Stimulated activated naive CD8-positive, alpha-beta T cell treated with anti-CD3 and anti-CD28 coated beads, Interleukin-15, Interleukin-2, amounts not matched to agents 100 ng/mL and 50 ng/mL, for 24 hours (primary cell): ENCODE measurements around the gene SH3PXD2A.

Experiments
- H3K27ac Mint-ChIP-seq: one replicate; pipeline ENCODE4 v1.8.0; 2021; ENCODE audit warnings: mild to moderate bottlenecking, mixed read lengths
- H3K27me3 Mint-ChIP-seq: one replicate; pipeline ENCODE4 v1.8.0; 2021; ENCODE audit warnings: mixed read lengths
- H3K36me3 Mint-ChIP-seq: one replicate; pipeline ENCODE4 v1.8.0; 2021; ENCODE audit warnings: low read depth, mixed read lengths
- H3K4me1 Mint-ChIP-seq: one replicate; pipeline ENCODE4 v1.8.0; 2021; ENCODE audit warnings: low read depth, mixed read lengths
- H3K4me3 Mint-ChIP-seq: one replicate; pipeline ENCODE4 v1.8.0; 2021; ENCODE audit warnings: mild to moderate bottlenecking, mixed read lengths
- H3K9me3 Mint-ChIP-seq: one replicate; pipeline ENCODE4 v1.8.0; 2021; ENCODE audit warnings: mixed read lengths

Gene SH3PXD2A

GRCh38 chr10:103626178-103626577, 229.2 kb downstream of the SH3PXD2A start:
- Mint-ChIP-seq H3K9me3 (no peaks in the 10 kb centered on the region), H3K36me3 (no peaks in the 10 kb centered on the region), H3K4me1 (no peaks in the 10 kb centered on the region), H3K27me3 (no peaks in the 10 kb centered on the region), H3K27ac (no peak overlapping the region), H3K4me3 (no peak overlapping the region)

DNA sequence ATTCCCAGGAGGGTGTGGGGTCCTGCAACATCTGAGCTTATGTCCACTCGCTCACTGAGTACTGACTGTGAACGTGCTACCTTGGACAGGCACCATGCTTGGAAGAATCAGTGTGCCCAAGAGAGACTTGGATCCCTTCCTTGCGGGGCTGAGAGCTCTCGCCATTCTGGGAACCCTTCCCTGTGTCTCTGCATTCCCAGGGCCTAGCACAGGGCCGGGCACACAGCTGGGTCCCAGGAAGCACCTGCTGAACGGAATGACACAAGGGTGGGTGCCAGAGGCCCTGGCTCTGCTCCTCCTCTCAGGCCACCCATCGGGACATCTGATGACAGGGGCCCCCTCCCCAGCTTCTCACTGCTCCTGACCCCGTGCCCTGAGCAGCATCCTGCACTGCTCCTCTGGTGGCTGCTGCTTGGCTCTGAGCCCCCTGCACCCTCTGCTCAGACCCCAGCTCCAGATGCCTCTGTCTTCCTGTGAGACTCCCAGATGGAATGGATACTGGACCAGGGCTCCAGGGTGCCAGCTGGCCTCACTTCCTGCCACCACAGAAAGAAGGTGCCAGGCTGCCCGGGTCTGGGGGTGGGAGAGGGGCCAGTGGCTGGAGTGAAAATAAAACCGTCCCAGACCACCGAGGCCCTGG, 232.3 kb downstream of the SH3PXD2A start:
- H3K27me3 Mint-ChIP-seq: no peaks in the 10 kb centered on the region
- no peak overlapping the region for H3K27ac Mint-ChIP-seq
- H3K4me1 Mint-ChIP-seq: no peaks in the 10 kb centered on the region
- H3K4me3 Mint-ChIP-seq: no peak overlapping the region
- no peaks in the 10 kb centered on the region for H3K36me3 Mint-ChIP-seq
- H3K9me3 Mint-ChIP-seq: no peaks in the 10 kb centered on the region

GRCh38 chr10:103622286-103622685, 233.1 kb downstream of the SH3PXD2A start:
- H3K36me3 Mint-ChIP-seq: no peaks in the 10 kb centered on the region
- no peak overlapping the region for H3K27ac Mint-ChIP-seq
- H3K27me3 Mint-ChIP-seq: no peaks in the 10 kb centered on the region
- H3K9me3 Mint-ChIP-seq: no peaks in the 10 kb centered on the region
- H3K4me1 Mint-ChIP-seq: no peaks in the 10 kb centered on the region
- H3K4me3 Mint-ChIP-seq: no peak overlapping the region

DNA sequence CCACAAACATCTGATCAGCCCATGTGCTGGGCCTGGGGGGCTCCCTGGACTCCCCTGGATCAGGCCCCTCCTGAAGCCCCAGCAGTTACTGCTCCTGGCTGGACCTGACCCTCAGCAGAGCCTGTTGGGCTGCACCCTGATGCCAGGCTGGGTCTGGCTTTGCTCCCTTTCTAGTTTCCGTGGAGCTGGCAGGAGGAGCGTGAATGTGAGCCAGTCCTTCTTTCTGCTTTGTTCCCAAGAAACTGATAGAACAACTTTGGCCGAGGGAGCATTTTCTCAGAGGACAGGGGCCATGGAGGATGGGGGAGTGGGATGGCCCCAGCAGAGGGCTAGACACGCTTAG, 233.6 kb downstream of the SH3PXD2A start:
- Mint-ChIP-seq H3K36me3 (no peaks in the 10 kb centered on the region), H3K27ac (no peak overlapping the region), H3K4me3 (no peak overlapping the region), H3K27me3 (no peaks in the 10 kb centered on the region), H3K4me1 (no peaks in the 10 kb centered on the region), H3K9me3 (no peaks in the 10 kb centered on the region)

DNA sequence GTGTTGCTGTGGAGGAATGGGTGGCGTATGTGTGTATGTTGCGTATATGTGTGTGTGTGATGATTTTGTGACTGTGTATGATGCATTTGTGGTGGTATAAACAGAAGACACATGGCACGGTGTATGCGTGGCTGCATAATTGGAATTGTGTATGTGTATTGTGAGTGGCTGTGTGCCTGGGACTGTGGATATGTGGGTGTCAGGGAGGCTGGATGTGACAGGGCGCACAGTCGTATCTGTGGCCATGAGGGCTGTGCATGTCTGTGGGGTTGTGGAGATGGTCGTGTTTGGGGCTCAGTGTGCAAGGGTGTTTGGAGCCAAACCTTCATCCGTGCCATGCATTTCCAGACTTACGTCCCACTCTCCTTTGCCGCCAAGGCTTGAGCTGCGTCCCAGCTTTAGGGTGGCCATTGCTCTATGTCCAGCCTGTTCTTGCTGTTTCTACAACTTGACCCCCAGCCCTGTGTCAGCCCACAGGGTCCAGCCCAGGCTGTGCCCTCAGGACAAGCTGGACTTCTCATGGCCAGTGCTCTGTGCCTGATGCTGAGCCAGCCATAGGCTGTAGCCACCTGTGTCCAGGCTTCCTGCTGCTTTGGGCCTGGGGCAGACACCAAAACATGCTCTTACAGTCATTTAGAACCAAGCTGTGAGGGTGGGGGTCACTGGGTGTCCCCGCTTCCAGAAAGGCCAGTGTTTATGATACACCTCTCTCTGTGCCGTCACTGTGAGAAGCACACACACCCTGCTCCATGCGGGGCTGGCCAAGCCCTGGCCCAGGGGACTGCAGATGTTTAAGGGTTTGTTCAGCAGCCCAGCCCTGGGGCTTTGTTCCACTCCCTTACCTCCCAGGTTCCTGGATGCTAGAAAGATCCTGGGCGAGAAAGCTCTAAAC, 234.2 kb downstream of the SH3PXD2A start:
- Mint-ChIP-seq H3K9me3 (no peaks in the 10 kb centered on the region), H3K27ac (no peak overlapping the region), H3K4me1 (no peaks in the 10 kb centered on the region), H3K4me3 (no peak overlapping the region), H3K36me3 (no peaks in the 10 kb centered on the region), H3K27me3 (no peaks in the 10 kb centered on the region)

GRCh38 chr10:103620352-103620740, 235.0 kb downstream of the SH3PXD2A start:
- H3K27ac Mint-ChIP-seq: no peak overlapping the region
- H3K4me1 Mint-ChIP-seq: no peaks in the 10 kb centered on the region
- H3K27me3 Mint-ChIP-seq: no peaks in the 10 kb centered on the region
- H3K9me3 Mint-ChIP-seq: no peaks in the 10 kb centered on the region
- H3K4me3 Mint-ChIP-seq: no peak overlapping the region
- no peaks in the 10 kb centered on the region for H3K36me3 Mint-ChIP-seq

DNA sequence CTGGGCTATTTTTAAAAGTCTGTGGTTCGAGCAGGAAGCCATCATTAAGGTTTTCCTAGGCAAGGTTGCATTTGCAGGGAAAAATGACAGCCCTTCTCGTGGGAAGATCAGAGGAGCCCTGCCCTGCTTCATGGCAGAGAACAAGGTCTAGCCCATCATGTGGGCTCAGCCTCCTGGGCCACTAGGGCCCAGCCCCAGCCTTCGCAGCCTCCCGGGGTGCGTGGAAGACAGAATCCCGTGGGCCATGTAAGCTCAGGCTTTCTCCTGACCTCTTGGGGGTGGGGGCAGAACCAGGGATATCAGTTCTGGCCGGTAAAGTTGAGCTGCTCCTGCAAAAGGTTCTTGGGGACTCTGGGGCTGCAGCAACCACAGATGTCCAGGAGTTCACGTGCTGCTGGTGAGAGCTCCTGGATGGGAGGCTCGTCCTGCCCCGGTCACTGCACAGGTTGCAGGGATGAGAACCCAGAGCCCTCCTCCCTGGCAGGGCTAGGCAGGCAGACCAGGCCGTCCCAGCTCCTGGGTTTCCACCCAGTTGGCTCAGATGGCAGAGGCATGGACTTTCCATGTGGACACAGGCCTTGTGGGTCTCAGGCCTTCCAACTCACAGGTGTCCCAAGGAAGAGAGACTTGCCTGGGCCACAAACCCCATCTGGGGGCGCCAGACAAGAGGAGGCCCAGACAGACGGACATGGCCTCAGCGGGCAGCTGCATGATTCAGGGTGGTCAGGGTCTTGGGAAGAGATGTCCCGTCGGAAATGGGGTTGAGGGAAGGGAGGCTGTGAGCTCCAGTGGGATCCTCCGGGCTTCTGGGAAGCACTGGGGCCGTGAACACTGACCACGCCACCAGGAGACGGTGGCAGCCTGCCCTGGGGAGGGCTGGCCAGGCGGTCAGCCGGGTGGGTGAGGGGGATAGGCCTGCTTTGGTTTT, 235.7 kb downstream of the SH3PXD2A start:
- Mint-ChIP-seq H3K4me1 (no peaks in the 10 kb centered on the region), H3K36me3 (no peaks in the 10 kb centered on the region), H3K27me3 (no peaks in the 10 kb centered on the region), H3K4me3 (no peak overlapping the region), H3K27ac (no peak overlapping the region), H3K9me3 (no peaks in the 10 kb centered on the region)

DNA sequence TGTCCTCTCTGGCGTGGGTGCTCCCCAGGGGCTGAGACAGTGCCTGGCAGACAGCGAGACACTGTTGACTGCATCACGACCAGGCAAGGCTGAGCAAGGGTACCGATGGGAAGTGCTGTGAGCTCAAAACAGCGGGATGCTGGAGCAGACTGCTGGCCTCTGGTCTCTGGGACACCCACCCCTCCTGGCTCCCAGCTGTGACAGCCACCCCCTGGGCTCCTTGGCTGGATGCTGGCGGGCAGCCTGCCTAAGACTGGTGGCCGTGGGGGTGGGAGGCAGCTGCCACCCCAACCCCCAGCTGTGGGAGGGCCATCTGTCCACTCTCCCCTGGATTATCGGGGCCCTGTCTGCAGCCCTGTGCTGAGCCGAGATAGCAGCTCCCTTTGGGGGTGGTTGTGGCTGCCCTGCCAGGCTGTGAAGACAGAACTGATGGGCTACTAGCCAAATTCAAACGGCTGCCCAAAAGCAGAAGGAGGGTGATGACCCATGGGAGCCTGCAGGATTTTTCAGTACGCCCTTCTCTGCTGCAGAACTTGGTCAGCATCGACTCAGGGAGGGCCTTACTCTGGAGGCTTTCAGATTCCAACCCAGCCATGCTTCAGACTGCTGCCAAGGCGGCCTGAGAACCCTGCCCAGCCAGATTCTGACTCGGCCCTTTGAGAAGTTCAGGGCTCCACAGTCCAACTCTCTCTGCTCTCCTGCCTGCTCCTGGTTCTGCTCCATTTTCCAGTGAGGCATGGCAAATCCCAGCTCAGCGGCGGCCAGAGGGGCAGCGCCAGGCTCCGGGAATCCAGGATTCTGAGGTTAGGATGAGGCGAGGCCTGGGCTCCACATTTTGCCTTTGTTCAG, 236.6 kb downstream of the SH3PXD2A start:
- H3K9me3 Mint-ChIP-seq: no peaks in the 10 kb centered on the region
- no peak overlapping the region for H3K4me3 Mint-ChIP-seq
- no peaks in the 10 kb centered on the region for H3K36me3 Mint-ChIP-seq
- H3K4me1 Mint-ChIP-seq: no peaks in the 10 kb centered on the region
- H3K27ac Mint-ChIP-seq: no peak overlapping the region
- no peaks in the 10 kb centered on the region for H3K27me3 Mint-ChIP-seq

DNA sequence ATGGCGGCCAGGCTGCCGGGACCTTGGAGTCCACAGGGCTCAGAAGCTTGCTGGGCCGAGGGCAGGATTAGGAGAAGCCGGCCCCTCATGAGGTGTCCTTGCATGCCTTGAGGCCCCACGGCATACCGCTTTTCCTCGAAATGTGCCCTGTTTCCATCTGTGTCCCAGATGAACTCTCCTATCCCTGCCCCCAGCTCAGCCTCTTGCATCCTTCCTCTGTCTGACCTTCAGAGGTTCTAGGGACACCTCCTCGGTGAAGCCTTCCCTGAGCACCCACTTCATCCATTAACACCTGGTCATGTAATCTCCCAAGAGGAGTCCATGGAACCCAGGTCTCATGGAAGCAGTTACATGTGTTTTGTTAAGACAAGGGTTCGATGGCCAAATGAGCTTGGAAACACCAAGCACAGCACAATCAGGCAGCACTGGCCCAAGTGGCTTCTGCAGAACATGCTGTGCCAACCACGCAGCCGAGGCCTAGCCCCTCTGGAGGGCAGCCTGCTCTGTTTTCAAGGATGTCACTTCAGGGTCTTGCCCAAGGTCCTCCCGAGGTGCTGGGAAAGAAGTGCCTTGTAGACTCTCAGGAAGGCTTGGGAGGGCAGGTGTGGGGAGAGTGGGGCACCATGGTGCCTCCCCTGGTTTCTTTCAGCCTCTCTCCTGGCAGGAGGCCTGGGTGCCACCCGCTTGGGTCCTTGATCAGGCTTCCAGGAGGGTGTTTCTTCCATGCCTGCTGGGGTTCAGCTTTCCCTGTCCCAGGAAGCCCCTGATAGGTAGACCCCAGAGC, 237.6 kb downstream of the SH3PXD2A start:
- H3K4me1 Mint-ChIP-seq: no peaks in the 10 kb centered on the region
- H3K27me3 Mint-ChIP-seq: no peaks in the 10 kb centered on the region
- no peak overlapping the region for H3K27ac Mint-ChIP-seq
- no peaks in the 10 kb centered on the region for H3K36me3 Mint-ChIP-seq
- H3K9me3 Mint-ChIP-seq: no peaks in the 10 kb centered on the region
- no peak overlapping the region for H3K4me3 Mint-ChIP-seq

DNA sequence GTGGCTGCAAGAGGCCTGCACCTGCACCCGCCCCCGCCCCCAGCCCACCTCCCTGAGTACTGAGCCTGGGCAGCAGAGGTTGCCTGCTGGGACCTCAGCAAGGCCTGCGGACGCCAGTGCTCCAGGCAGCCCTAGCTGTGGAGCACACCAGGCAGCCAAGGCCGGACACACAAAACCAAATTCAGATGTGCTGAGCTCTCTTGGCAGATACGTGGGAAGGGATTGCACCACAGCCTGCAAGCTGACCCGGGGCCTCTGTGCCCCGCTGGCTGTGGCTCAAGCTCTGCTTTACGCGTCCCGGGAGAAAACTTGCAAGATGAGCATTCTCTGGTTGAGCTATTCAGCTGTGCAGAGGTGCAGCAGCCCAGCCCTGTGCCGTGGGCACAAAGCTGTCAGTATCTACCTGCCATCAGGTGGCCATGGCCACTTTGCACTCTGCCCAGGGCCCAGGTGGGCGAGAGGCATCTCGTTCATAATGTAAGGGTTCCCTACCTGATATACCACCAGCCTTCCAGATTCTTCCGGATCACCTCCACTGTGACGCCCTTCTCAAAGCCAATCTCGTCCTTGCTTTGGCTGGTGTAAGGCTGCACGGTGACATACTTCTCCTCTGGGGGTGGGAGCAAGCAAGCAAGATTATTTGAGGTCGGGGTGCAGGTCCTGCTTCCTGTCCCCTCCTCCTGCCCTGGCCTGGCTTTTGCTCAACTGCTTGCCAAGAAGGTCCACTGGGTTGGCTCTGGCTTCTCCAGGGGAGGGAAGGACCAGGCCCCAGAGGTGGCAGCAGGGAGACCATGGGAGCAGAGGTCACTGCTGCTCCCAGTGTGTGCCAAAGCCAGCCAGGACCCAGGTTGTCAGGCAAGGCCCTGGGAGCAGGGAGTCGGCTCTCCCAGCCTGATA, 238.4 kb downstream of the SH3PXD2A start:
- no peaks in the 10 kb centered on the region for H3K27me3 Mint-ChIP-seq

DNA sequence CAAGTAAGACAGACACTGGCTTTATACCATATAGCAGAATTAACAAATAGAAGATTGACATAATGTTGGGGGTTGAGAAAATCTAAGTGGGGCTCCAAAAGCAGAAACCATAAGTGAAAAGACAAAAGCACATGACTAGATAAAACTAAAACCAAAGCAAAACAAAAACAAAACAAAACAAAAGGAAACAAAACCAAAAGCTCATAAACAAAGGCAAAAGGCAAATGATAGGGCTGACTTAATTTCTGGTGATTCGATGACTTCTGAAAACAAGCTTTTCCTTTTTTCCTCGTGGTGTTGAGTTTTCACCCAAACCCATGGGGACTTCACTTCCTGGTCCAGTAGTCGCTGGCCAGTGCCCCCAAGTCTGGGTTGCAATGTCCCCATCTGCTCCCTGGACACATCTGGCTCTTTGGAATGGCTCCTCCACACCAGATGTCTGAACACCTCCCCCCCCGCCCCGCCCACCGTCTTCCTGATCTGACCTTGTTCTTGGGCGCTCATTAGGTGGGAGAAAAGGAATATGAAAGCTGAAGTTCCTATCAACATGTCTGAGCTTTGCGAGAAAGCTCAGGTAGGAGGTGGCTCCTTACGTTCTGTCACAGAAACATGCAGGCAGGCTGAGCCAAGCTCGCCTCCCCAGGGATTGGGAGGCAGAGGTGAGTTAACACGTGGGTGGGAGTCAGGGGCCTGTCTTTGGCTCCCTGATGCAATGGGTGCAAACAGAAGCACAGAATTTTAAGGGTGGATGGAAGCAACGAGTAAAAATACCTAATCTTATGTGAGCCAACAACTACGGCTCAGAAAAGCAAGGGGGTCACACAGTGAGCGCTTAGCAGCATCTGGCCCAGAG, 240.8 kb downstream of the SH3PXD2A start:
- peak overlapping the region; percentile 18 for H3K27ac Mint-ChIP-seq
- no peaks in the 10 kb centered on the region for H3K4me1 Mint-ChIP-seq
- no peaks in the 10 kb centered on the region for H3K27me3 Mint-ChIP-seq
- no peaks in the 10 kb centered on the region for H3K36me3 Mint-ChIP-seq
- H3K9me3 Mint-ChIP-seq: no peaks in the 10 kb centered on the region
- no peak overlapping the region for H3K4me3 Mint-ChIP-seq

More for the DNA sequence above, 238.4 kb downstream of the SH3PXD2A start:
- Mint-ChIP-seq H3K9me3 (no peaks in the 10 kb centered on the region), H3K4me1 (no peaks in the 10 kb centered on the region), H3K27ac (no peak overlapping the region), H3K4me3 (no peak overlapping the region), H3K36me3 (no peaks in the 10 kb centered on the region)

GRCh38 chr10:103613616-103614015, 241.8 kb downstream of the SH3PXD2A start:
- H3K4me1 Mint-ChIP-seq: no peaks in the 10 kb centered on the region
- no peaks in the 10 kb centered on the region for H3K9me3 Mint-ChIP-seq
- no peak overlapping the region for H3K4me3 Mint-ChIP-seq
- no peaks in the 10 kb centered on the region for H3K36me3 Mint-ChIP-seq
- no peaks in the 10 kb centered on the region for H3K27me3 Mint-ChIP-seq
- H3K27ac Mint-ChIP-seq: no peak overlapping the region
